ENCODE results near the gene ARHGEF26. TPM values are rescaled to one million over a fixed set of nuclear protein-coding genes. Genes with fewer than 3 reads are reported as not detected.

The ARHGEF26 gene
- total RNA-seq, 6 experiments from 2014 or later: 8.7 to 42.3 (median 24.5) TPM

- intact Hi-C loops (cut with DNase I): no loop called here
- H3K4me1 ChIP-seq: peaks cover 0 to 25% (median 10%) of the 10 kb centered on the region in 4 donors
- peaks cover 0 to 2% (median 0%) of the 10 kb centered on the region in 4 donors for H3K36me3 ChIP-seq
- WGBS (ENCODE audit: insufficient coverage, low coverage, low lambda C conversion rate, missing lambda C conversion rate): 85% methylated on average over 2 of the region's 2 CpGs
- no peak for TF ChIP-seq CTCF (IDR thresholded peaks at IDR 0.05)
- no peak for TF ChIP-seq POLR2A (IDR thresholded peaks at IDR 0.05)
- H3K27me3 ChIP-seq: no peaks in the 10 kb centered on the region
- H3K27ac ChIP-seq: no peak overlapping the region
- H3K9me3 ChIP-seq: no peaks in the 10 kb centered on the region
- no peak overlapping the region for H3K4me3 ChIP-seq
- ATAC-seq (no peak), DNase-seq (no peak)
These were observed 126.7 kb downstream of the ARHGEF26 start for GRCh38 chr3:154247806-154248415.

- no peak overlapping the region for H3K4me3 ChIP-seq
- H3K36me3 ChIP-seq: peaks cover 0 to 17% (median under 1%) of the 10 kb centered on the region in 4 donors
- no peak for ATAC-seq
- peaks cover 0 to 30% (median 10%) of the 10 kb centered on the region in 4 donors for H3K4me1 ChIP-seq
- intact Hi-C loops (cut with DNase I): loop anchor here in 1 of 2 donors (10.0 kb wide), 1 partner anchor 145 kb away; no protein-coding TSS in a partner anchor
- TF ChIP-seq CTCF (IDR thresholded peaks at IDR 0.05): no peak
- TF ChIP-seq POLR2A (IDR thresholded peaks at IDR 0.05): no peak
- 80% methylated on average over 1 of the region's 4 CpGs for WGBS (ENCODE audit: insufficient coverage, low coverage, low lambda C conversion rate, missing lambda C conversion rate)
- H3K27ac ChIP-seq: no peak overlapping the region
- H3K9me3 ChIP-seq: no peaks in the 10 kb centered on the region
- no peaks in the 10 kb centered on the region for H3K27me3 ChIP-seq
- DNase-seq: no peak
These were observed 129.1 kb downstream of the ARHGEF26 start for GRCh38 chr3:154250291-154250690.

DNA sequence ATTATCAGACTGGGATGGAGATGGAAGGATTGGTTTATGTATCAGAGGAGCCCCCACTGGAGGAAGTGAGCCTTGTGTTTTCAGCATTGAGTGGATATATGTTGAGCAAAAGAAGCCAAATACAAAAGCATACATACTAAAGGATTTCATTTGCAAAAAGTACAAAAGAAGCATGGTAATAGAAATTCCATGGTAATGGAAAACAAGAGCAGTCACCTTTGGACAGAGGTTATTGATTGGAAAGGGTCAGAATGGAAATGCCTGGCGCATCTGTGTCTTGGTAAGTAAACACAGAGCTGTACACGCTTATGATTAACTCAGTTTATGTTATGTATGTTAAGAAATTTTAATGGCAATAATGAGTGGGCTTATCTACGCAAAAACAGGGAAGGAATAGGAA lies 130.4 kb downstream of the ARHGEF26 start:
- Histone ChIP-seq H3K36me3 (peaks cover 0 to 24% (median 2%) of the 10 kb centered on the region in 4 donors), H3K4me1 (peaks cover 0 to 30% (median 10%) of the 10 kb centered on the region in 4 donors), H3K27ac (peak overlapping the region in 2 of 3 donors; percentile 42 to 50), H3K9me3 (no peaks in the 10 kb centered on the region), H3K27me3 (no peaks in the 10 kb centered on the region), H3K4me3 (no peak overlapping the region)
- ATAC-seq (peak; percentile 78 to 86 (median 80)), DNase-seq (peak in 1 of 3 donors; percentile 53)
- TF ChIP-seq POLR2A (IDR thresholded peaks at IDR 0.05) (no peak), CTCF (IDR thresholded peaks at IDR 0.05) (no peak)
- 29% methylated on average over 3 of the region's 3 CpGs for WGBS (ENCODE audit: insufficient coverage, low coverage, low lambda C conversion rate, missing lambda C conversion rate)
- intact Hi-C loops (cut with DNase I): loop anchor here in 1 of 2 donors (10.0 kb wide), 1 partner anchor 147 kb away; no protein-coding TSS in a partner anchor

GRCh38 chr3:154252759-154253638 lies 131.8 kb downstream of the ARHGEF26 start:
- WGBS (ENCODE audit: insufficient coverage, low coverage, low lambda C conversion rate, missing lambda C conversion rate): under 1% methylated on average over 8 of the region's 11 CpGs
- intact Hi-C loops (cut with DNase I): loop anchor here in 1 of 2 donors (10.0 kb wide), 1 partner anchor 148 kb away; no protein-coding TSS in a partner anchor
- Histone ChIP-seq H3K4me3 (no peak overlapping the region), H3K27ac (peak overlapping the region in 1 of 3 donors; percentile 20), H3K27me3 (no peaks in the 10 kb centered on the region), H3K9me3 (no peaks in the 10 kb centered on the region), H3K36me3 (peaks cover 0 to 37% (median 5%) of the 10 kb centered on the region in 4 donors), H3K4me1 (peaks cover 0 to 30% (median 10%) of the 10 kb centered on the region in 4 donors)
- peak; percentile 86 to 91 (median 90) for TF ChIP-seq CTCF (IDR thresholded peaks at IDR 0.05)
- TF ChIP-seq POLR2A (IDR thresholded peaks at IDR 0.05): no peak
- ATAC-seq (peak; percentile 93 to 96 (median 96)), DNase-seq (peak; percentile 90 to 93 (median 90))
